Hematopoietic multipotent progenitor cell treated with erythropoietin and hydrocortisone succinate and interleukin-3 and kit ligand, for 8 days (in vitro differentiated cells): ENCODE results near the gene MYLK3.
"Not testable (repeated sequence)": the region's sequence is repeated elsewhere in the genome, so short reads cannot be mapped to it uniquely, and the experiment has no call there.

Source experiments
- DNase-seq: peaks from one replicate; pipeline ENCODE4 v3.0.0-alpha.2; 2015

MYLK3 gene

GRCh38 chr16:46747777-46748651 is at the start of gene MYLK3:
Gene MYLK3 (minus strand): TSS chr16:46748344. CDS start chr16:46748193, 151 bp downstream.
- no peak for DNase-seq

- no peak for DNase-seq
These were observed 49.4 kb upstream of the MYLK3 start for GRCh38 chr16:46797501-46797900.

GRCh38 chr16:46796764-46797269 is 48.7 kb upstream of the MYLK3 start:
- no peak for DNase-seq

GRCh38 chr16:46793841-46794240 is 45.7 kb upstream of the MYLK3 start:
- DNase-seq: no peak

- DNase-seq: peak; percentile 7
These were observed 42.6 kb upstream of the MYLK3 start for GRCh38 chr16:46790599-46791270.

GRCh38 chr16:46789499-46790414 is 41.6 kb upstream of the MYLK3 start:
- DNase-seq: peak; percentile 72

GRCh38 chr16:46788891-46789474 is 40.8 kb upstream of the MYLK3 start:
- DNase-seq: no peak

GRCh38 chr16:46787909-46788308 is 39.8 kb upstream of the MYLK3 start:
- no peak for DNase-seq

- no peak for DNase-seq
These were observed 37.1 kb upstream of the MYLK3 start for GRCh38 chr16:46785076-46785845.

GRCh38 chr16:46784569-46784968 is 36.4 kb upstream of the MYLK3 start:
- not testable (repeated sequence) for DNase-seq

GRCh38 chr16:46783800-46784199 is 35.7 kb upstream of the MYLK3 start:
- DNase-seq: no peak

GRCh38 chr16:46782320-46782719 is 34.2 kb upstream of the MYLK3 start:
- no peak for DNase-seq

GRCh38 chr16:46777804-46778203 is 29.7 kb upstream of the MYLK3 start:
- DNase-seq: no peak

- no peak for DNase-seq
These were observed 27.1 kb upstream of the MYLK3 start for GRCh38 chr16:46775214-46775613.

GRCh38 chr16:46774743-46775177 is 26.6 kb upstream of the MYLK3 start:
- DNase-seq: no peak

- DNase-seq: no peak
These were observed 24.3 kb upstream of the MYLK3 start for GRCh38 chr16:46772463-46772862.

- no peak for DNase-seq
These were observed 20.7 kb upstream of the MYLK3 start for GRCh38 chr16:46768809-46769208.

GRCh38 chr16:46765050-46765449 is 16.9 kb upstream of the MYLK3 start:
- no peak for DNase-seq

- DNase-seq: no peak
These were observed 15.0 kb upstream of the MYLK3 start for GRCh38 chr16:46763147-46763546.

GRCh38 chr16:46762583-46762982 is 14.4 kb upstream of the MYLK3 start:
- DNase-seq: no peak

GRCh38 chr16:46759309-46759708 is 11.2 kb upstream of the MYLK3 start:
- DNase-seq: no peak
